ENCODE data around the gene SCFD1. TPM values are rescaled to one million over a fixed set of nuclear protein-coding genes. Genes with fewer than 3 reads are reported as not detected.
"Not testable (repeated sequence)": the region's sequence is repeated elsewhere in the genome, so short reads cannot be mapped to it uniquely, and the experiment has no call there.

The SCFD1 gene
- total RNA-seq, 4 donors from 2014 or later, result 33.6 to 40.8 (median 37.1) TPM

DNA sequence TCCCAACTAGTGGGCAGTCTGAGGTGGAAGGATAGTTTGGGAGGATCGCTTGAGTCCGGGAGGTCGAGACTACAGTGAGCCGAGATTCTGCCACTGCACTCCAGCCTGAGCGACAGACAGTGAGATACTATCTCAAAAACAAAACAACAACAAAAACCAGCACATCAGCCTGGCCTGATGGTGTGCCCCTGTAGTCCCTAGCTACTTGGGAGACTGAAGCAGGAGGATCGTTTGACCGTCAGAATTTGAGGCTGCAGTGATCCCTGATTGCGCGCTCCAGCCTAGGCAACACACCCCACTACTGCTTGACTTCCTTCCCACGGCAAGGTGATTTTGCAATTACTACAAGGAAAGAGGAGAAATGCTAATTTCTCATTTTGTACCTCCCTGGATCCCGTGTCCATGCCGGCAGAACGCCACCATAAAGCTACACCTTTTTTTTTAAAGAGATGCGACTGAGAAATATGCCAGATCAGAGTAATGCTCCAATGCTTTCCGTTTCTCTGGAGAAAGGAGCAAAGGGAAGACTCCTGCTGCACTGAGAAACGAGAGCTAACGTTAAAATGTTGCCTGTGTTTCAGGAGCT, 672 bp upstream of the SCFD1 start:
- intact Hi-C loops (cut with DNase I; ENCODE audit: low total_unique reads), result no loop called here
- WGBS, 2 donors, result 7 to 18% methylated on average over 17 of the region's 17 CpGs
- H3K4me3 ChIP-seq (ENCODE audit: low read depth, poor library complexity, severe bottlenecking), result peak overlapping the region; percentile 59
- TF ChIP-seq, protein P1, sequence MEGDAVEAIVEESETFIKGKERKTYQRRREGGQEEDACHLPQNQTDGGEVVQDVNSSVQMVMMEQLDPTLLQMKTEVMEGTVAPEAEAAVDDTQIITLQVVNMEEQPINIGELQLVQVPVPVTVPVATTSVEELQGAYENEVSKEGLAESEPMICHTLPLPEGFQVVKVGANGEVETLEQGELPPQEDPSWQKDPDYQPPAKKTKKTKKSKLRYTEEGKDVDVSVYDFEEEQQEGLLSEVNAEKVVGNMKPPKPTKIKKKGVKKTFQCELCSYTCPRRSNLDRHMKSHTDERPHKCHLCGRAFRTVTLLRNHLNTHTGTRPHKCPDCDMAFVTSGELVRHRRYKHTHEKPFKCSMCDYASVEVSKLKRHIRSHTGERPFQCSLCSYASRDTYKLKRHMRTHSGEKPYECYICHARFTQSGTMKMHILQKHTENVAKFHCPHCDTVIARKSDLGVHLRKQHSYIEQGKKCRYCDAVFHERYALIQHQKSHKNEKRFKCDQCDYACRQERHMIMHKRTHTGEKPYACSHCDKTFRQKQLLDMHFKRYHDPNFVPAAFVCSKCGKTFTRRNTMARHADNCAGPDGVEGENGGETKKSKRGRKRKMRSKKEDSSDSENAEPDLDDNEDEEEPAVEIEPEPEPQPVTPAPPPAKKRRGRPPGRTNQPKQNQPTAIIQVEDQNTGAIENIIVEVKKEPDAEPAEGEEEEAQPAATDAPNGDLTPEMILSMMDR (IDR thresholded peaks at IDR 0.05), result no peak
- no peak for TF ChIP-seq POLR2A (IDR thresholded peaks at IDR 0.05)
- DNase-seq (ENCODE audit: low spot score in 2 of 2), result peak in 1 of 2 donors; percentile 77

DNA sequence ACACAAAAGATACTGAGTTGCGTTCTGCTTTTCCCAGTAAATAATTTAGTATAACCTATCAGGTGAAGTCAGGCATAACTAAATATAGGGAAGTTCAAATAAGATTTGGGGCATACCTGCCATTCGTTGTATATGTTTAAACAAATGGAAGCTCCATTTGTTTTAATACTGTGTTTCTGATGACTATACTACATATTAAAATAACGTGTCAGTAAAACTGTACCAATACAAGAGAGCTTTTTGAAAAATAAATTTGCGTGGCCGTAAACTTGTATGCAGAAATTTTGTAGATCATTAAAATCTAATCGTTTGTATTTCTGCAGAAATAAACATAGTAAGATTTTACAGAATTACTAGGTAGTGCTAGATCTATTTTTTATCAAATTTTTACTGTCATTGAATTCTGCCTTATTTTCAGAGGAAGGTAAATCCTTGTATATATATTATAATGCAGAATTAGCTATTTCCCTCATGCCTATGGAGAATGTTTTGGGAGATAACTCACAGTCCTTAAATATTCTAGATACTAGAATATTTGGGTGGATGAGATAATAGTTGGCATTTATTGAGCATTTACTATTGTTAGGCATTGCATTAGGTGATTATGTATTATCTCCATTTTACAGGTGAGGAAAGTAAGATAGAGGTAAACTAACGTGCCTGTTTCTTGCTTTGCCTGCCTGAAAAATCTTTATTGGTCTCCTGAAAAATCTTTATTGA, 1.5 kb downstream of the SCFD1 start:
- TF ChIP-seq, protein P1 (IDR thresholded peaks at IDR 0.05), result no peak
- TF ChIP-seq POLR2A (IDR thresholded peaks at IDR 0.05), result no peak
- H3K4me3 ChIP-seq (ENCODE audit: low read depth, poor library complexity, severe bottlenecking), result no peak overlapping the region
- 68 to 69% methylated on average over 7 of the region's 7 CpGs for WGBS, 2 donors
- intact Hi-C loops (cut with DNase I; ENCODE audit: low total_unique reads), result no loop called here
- DNase-seq (ENCODE audit: low spot score in 2 of 2), result no peak

DNA sequence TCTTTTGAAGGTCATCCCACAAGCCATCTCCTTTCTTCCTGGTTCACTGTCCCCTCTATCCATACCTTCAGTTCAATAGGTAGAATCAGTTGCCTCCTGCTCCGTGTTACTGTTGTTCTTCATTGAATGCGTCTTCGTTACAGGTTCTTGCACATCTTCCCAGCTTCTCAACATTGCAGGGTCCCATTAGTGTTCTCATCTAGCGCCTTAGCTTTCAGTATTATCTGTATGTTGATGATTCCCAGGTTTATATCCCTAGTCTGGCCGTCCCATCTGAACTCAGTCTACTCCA, 2.0 kb downstream of the SCFD1 start:
- no peak for DNase-seq (ENCODE audit: low spot score in 2 of 2)
- TF ChIP-seq, protein P1 (IDR thresholded peaks at IDR 0.05), result no peak
- no peak for TF ChIP-seq POLR2A (IDR thresholded peaks at IDR 0.05)
- intact Hi-C loops (cut with DNase I; ENCODE audit: low total_unique reads), result no loop called here
- no peak overlapping the region for H3K4me3 ChIP-seq (ENCODE audit: low read depth, poor library complexity, severe bottlenecking)
- 92 to 95% methylated on average over 5 of the region's 5 CpGs for WGBS, 2 donors

DNA sequence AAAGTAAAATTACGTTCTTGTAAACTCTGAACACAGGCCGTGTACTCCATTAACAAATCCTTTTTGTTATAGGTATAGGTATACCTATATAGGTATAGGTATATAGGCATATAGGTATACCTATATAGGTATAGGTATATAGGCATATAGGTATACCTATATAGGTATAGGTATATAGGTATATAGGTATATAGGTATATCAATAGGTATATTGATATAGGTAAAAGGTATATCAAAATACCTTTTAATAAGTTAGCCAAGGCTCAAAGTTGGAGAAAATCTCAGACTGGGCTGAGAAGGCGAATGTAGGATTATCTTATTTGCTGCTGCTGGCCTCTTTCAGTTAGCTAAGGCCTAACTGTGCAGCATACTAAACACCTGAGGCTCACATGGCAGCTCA, 3.4 kb downstream of the SCFD1 start:
- WGBS, 2 donors, result 95 to 98% methylated on average over 3 of the region's 3 CpGs
- intact Hi-C loops (cut with DNase I; ENCODE audit: low total_unique reads), result no loop called here
- no peak overlapping the region for H3K4me3 ChIP-seq (ENCODE audit: low read depth, poor library complexity, severe bottlenecking)
- TF ChIP-seq, protein P1 (IDR thresholded peaks at IDR 0.05), result no peak
- TF ChIP-seq POLR2A (IDR thresholded peaks at IDR 0.05), result no peak
- DNase-seq (ENCODE audit: low spot score in 2 of 2), result no peak

DNA sequence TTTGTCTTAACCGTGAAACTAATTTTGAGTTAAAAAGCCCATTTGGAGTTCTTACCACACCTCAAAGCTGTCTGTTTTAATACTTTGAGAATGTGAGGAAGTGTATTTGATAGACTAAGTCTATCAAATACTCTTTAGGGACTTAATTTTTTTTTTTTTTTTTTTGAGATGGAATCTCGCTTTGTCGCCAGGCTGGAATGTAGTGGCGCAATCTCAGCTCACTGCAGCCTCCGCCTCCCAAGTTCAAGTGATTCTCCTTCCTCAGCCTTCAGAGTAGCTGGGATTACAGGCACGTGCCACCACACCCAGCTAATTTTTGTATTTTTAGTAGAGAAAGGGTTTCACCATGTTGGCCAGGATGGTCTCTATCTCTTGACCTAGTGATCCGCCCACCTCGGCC, 7.3 kb downstream of the SCFD1 start:
- H3K4me3 ChIP-seq (ENCODE audit: low read depth, poor library complexity, severe bottlenecking); DNase-seq (ENCODE audit: low spot score in 2 of 2); intact Hi-C loops (cut with DNase I; ENCODE audit: low total_unique reads): not testable (repeated sequence)
- 90 to 96% methylated on average over 8 of the region's 8 CpGs for WGBS, 2 donors

DNA sequence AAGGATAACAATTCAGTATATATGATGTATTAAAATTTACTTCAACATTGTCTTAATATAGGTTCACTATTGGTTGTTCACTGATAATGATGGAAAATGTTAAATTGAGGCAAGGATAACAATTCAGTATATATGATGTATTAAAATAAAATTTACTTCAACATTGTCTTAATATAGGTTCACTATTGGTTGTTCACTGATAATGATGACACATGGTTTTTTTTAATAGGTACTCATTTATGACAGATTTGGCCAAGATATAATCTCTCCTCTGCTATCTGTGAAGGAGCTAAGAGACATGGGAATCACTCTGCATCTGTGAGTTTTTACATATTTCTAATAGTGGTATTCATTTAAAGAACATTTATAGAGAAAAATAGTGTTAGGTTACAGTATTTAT, 8.1 kb downstream of the SCFD1 start:
- intact Hi-C loops (cut with DNase I; ENCODE audit: low total_unique reads), result no loop called here
- TF ChIP-seq POLR2A (IDR thresholded peaks at IDR 0.05), result no peak
- TF ChIP-seq, protein P1 (IDR thresholded peaks at IDR 0.05), result no peak
- DNase-seq (ENCODE audit: low spot score in 2 of 2), result no peak
- no peak overlapping the region for H3K4me3 ChIP-seq (ENCODE audit: low read depth, poor library complexity, severe bottlenecking)
